ENCODE data around the gene RHCE. TPM values are rescaled to one million over a fixed set of nuclear protein-coding genes. Genes with fewer than 3 reads are reported as not detected.
A peak's percentile ranks its signal among the peaks of the same experiment; 100 is the strongest.
"Not testable (repeated sequence)": the region's sequence is repeated elsewhere in the genome, so short reads cannot be mapped to it uniquely, and the experiment has no call there.

The RHCE gene
- total RNA-seq (2014; rRNA removed; shearing (Covaris generic)): 0.42 and 1.4 TPM in 2 replicates

GRCh38 chr1:25420715-25421114 lies at the start of gene RHCE:
TSS of gene RHCE (minus strand) at chr1:25420825. CDS start at chr1:25420786, 39 bp downstream.
- not testable (repeated sequence) for DNase-seq (ENCODE audit: low read depth)

- peak; percentile 58 for DNase-seq (ENCODE audit: low read depth)
Measured at GRCh38 chr1:25469177-25469576, 48.6 kb upstream of the RHCE start.

- DNase-seq (ENCODE audit: low read depth): no peak
Measured at GRCh38 chr1:25468033-25468432, 47.4 kb upstream of the RHCE start.

GRCh38 chr1:25467616-25468015 lies 47.0 kb upstream of the RHCE start:
- DNase-seq (ENCODE audit: low read depth): no peak

- no peak for DNase-seq (ENCODE audit: low read depth)
Measured at GRCh38 chr1:25467193-25467592, 46.6 kb upstream of the RHCE start.

- DNase-seq (ENCODE audit: low read depth): no peak
Measured at GRCh38 chr1:25462732-25463131, 42.1 kb upstream of the RHCE start.

- DNase-seq (ENCODE audit: low read depth): no peak
Measured at GRCh38 chr1:25461849-25462248, 41.2 kb upstream of the RHCE start.

GRCh38 chr1:25460816-25461215 lies 40.2 kb upstream of the RHCE start:
- not testable (repeated sequence) for DNase-seq (ENCODE audit: low read depth)

GRCh38 chr1:25460020-25460419 lies 39.4 kb upstream of the RHCE start:
- DNase-seq (ENCODE audit: low read depth): no peak

- no peak for DNase-seq (ENCODE audit: low read depth)
Measured at GRCh38 chr1:25458541-25459298, 38.1 kb upstream of the RHCE start.

GRCh38 chr1:25456502-25456901 lies 35.9 kb upstream of the RHCE start:
- no peak for DNase-seq (ENCODE audit: low read depth)

GRCh38 chr1:25451908-25452307 lies 31.3 kb upstream of the RHCE start:
- DNase-seq (ENCODE audit: low read depth): no peak

GRCh38 chr1:25450891-25451290 lies 30.3 kb upstream of the RHCE start:
- no peak for DNase-seq (ENCODE audit: low read depth)

GRCh38 chr1:25447547-25447946 lies 26.9 kb upstream of the RHCE start:
- no peak for DNase-seq (ENCODE audit: low read depth)

- DNase-seq (ENCODE audit: low read depth): no peak
Measured at GRCh38 chr1:25445993-25446538, 25.4 kb upstream of the RHCE start.

GRCh38 chr1:25444604-25445003 lies 24.0 kb upstream of the RHCE start:
- not testable (repeated sequence) for DNase-seq (ENCODE audit: low read depth)

GRCh38 chr1:25443030-25443699 lies 22.5 kb upstream of the RHCE start:
- DNase-seq (ENCODE audit: low read depth): no peak

GRCh38 chr1:25442178-25442577 lies 21.6 kb upstream of the RHCE start:
- DNase-seq (ENCODE audit: low read depth): peak; percentile 71

- DNase-seq (ENCODE audit: low read depth): no peak
Measured at GRCh38 chr1:25439287-25439686, 18.7 kb upstream of the RHCE start.

GRCh38 chr1:25437672-25438071 lies 17.0 kb upstream of the RHCE start:
- DNase-seq (ENCODE audit: low read depth): no peak

GRCh38 chr1:25435397-25436108 lies 14.9 kb upstream of the RHCE start:
- DNase-seq (ENCODE audit: low read depth): no peak
